RWPE2 (cell line): Measurements from ENCODE around the gene MAGI1.

Experiments
- ATAC-seq: fragments of 200-7000 bp; cut with Tn5 transposase; 3 replicates; pipeline ENCODE4 v1.9.1; 2021; ENCODE audit warnings: low read depth
- DNase-seq: peaks from one replicate; pipeline ENCODE4 v3.0.0-alpha.2; 2020; ENCODE audit warnings: low spot score
- H3K27ac ChIP-seq: fragments of 450-650 bp; 2 replicates; pipeline ENCODE4 v1.5.1; 2017; ENCODE audit warnings: mild to moderate bottlenecking; ENCODE audit not compliant: poor library complexity, severe bottlenecking
- H3K27me3 ChIP-seq: fragments of 250-450 bp; sonication (Bioruptor Pico); 2 replicates; pipeline ENCODE4 v1.5.1; 2021; ENCODE audit warnings: mild to moderate bottlenecking, moderate library complexity; ENCODE audit not compliant: insufficient read depth, poor library complexity, severe bottlenecking
- H3K36me3 ChIP-seq: fragments of 250-450 bp; sonication (Bioruptor Pico); 2 replicates; pipeline ENCODE4 v1.5.1; 2020; ENCODE audit warnings: low read depth, mild to moderate bottlenecking, moderate library complexity
- H3K4me1 ChIP-seq: fragments of 250-450 bp; sonication (Bioruptor Pico); 2 replicates; pipeline ENCODE4 v1.5.1; 2021; ENCODE audit warnings: mild to moderate bottlenecking, moderate library complexity; ENCODE audit not compliant: insufficient read depth, poor library complexity, severe bottlenecking
- H3K4me3 ChIP-seq: fragments of 250-450 bp; sonication (Bioruptor Pico); 2 replicates; pipeline ENCODE4 v1.5.1; 2021; ENCODE audit warnings: mild to moderate bottlenecking, moderate library complexity; ENCODE audit not compliant: severe bottlenecking
- H3K9me3 ChIP-seq: fragments of 250-450 bp; sonication (Bioruptor Pico); 2 replicates; pipeline ENCODE4 v1.5.1; 2021; ENCODE audit warnings: mild to moderate bottlenecking, moderate library complexity; ENCODE audit not compliant: severe bottlenecking
- CTCF ChIP-seq: fragments of 450-650 bp; IDR thresholded peaks from one replicate; pipeline ENCODE4 v1.5.1; 2017; ENCODE audit warnings: mild to moderate bottlenecking, moderate library complexity; ENCODE audit not compliant: poor library complexity, severe bottlenecking

The MAGI1 gene

DNA sequence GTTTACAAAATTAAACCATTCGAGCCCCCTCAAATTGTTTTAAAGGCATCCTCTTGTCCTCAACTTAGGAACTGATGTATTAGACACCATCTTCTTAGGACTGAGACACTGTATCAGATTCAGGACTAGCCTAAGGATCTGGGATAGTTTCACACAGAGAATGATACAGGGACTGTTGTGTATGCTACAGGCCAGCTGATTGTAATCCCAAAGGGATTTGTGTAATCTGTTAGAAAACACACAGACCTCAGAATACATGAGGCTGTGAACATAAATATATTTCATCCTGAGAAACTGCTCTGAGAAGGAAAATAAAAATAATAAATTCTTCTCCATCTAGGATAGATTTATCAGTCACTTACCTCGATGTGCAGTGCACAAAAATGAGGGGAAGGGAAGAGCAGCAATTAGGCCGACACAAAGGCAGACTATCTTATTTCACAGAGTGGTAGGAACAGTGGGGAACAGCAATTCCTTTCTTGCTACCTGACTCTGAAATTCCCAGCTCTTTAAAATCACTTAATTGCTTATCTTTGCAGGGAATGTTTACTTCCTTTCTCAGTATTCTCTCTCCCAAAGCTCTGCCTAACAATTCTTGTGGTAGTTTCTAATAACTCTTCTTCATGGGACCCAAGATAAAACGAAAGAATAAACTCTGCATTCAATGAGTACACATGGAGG, 322.5 kb downstream of the MAGI1 start:
- H3K27me3 ChIP-seq, result no peaks in the 10 kb centered on the region
- no peak overlapping the region for H3K4me3 ChIP-seq
- ATAC-seq (no peak), DNase-seq (no peak)
- H3K9me3 ChIP-seq, result no peaks in the 10 kb centered on the region
- H3K4me1 ChIP-seq, result no peaks in the 10 kb centered on the region
- TF ChIP-seq CTCF, result no peak
- no peak overlapping the region for H3K27ac ChIP-seq
- H3K36me3 ChIP-seq, result no peaks in the 10 kb centered on the region

DNA sequence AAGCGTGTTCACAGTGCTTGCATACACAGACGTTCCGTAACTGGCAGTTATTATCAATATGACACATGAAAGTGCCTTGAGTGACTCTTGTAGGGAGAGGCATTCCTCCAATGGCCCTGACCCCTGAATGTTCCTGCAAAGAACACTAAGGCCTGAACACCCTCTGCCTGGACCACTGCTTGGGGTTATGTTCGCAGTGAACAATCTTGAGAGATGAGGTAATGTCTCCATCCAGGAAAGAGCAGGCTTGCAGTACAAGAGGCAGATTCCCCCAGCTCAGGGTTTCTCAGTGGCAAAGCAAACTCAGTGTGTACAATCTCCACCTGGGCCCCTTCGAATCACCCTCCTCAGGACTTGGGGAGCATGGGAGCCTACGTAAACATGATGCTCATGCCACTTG, 324.6 kb downstream of the MAGI1 start:
- Histone ChIP-seq H3K36me3 (no peaks in the 10 kb centered on the region), H3K4me1 (no peaks in the 10 kb centered on the region), H3K4me3 (no peak overlapping the region), H3K27ac (no peak overlapping the region), H3K27me3 (no peaks in the 10 kb centered on the region), H3K9me3 (no peaks in the 10 kb centered on the region)
- no peak for ATAC-seq
- TF ChIP-seq CTCF, result no peak
- DNase-seq, result no peak

GRCh38 chr3:65713016-65713415, 325.7 kb downstream of the MAGI1 start:
- no peak overlapping the region for H3K27ac ChIP-seq
- DNase-seq (no peak), ATAC-seq (no peak)
- no peaks in the 10 kb centered on the region for H3K4me1 ChIP-seq
- H3K9me3 ChIP-seq, result no peaks in the 10 kb centered on the region
- no peaks in the 10 kb centered on the region for H3K27me3 ChIP-seq
- no peak for TF ChIP-seq CTCF
- no peak overlapping the region for H3K4me3 ChIP-seq
- no peaks in the 10 kb centered on the region for H3K36me3 ChIP-seq

- Histone ChIP-seq H3K4me3 (no peak overlapping the region), H3K27ac (no peak overlapping the region), H3K9me3 (no peaks in the 10 kb centered on the region), H3K27me3 (no peaks in the 10 kb centered on the region), H3K36me3 (no peaks in the 10 kb centered on the region), H3K4me1 (no peaks in the 10 kb centered on the region)
- no peak for TF ChIP-seq CTCF
- ATAC-seq (no peak), DNase-seq (no peak)
Observed at GRCh38 chr3:65712140-65712539, 326.6 kb downstream of the MAGI1 start.

GRCh38 chr3:65706776-65707568, 331.7 kb downstream of the MAGI1 start:
- no peak for TF ChIP-seq CTCF

More at GRCh38 chr3:65706776-65707568, 331.7 kb downstream of the MAGI1 start:
- no peaks in the 10 kb centered on the region for H3K4me1 ChIP-seq
- H3K36me3 ChIP-seq, result no peaks in the 10 kb centered on the region
- H3K27me3 ChIP-seq, result no peaks in the 10 kb centered on the region
- DNase-seq, result no peak
- H3K4me3 ChIP-seq, result no peak overlapping the region
- no peak overlapping the region for H3K27ac ChIP-seq
- ATAC-seq, result no peak
- no peaks in the 10 kb centered on the region for H3K9me3 ChIP-seq
